Thyroid gland (tissue), 4 donors: ENCODE data around the gene RPS6KA4. TPM values are rescaled to one million over a fixed set of nuclear protein-coding genes. Genes with fewer than 3 reads are reported as not detected.

Source experiments
- DNase-seq, 2 donors: peaks; one replicate each; pipeline ENCODE4 v3.0.0-alpha.2; 2019
- H3K27ac ChIP-seq, 3 donors: fragments of 200-600 bp; sonication (generic); 1 replicate in 2 of 3; 2 replicates in 1 of 3; pipeline ENCODE4 v1.5.1; 2016 to 2019; ENCODE audit warnings: mild to moderate bottlenecking in 1 of 3, moderate library complexity in 1 of 3
- H3K27me3 ChIP-seq: fragments of 200-600 bp; sonication (generic); one replicate; pipeline ENCODE4 v1.5.1; 2019
- H3K36me3 ChIP-seq, 2 donors: fragments of 200-600 bp; sonication (generic); one replicate each; pipeline ENCODE4 v1.5.1; 2016 to 2019
- H3K4me1 ChIP-seq, 2 donors: fragments of 200-600 bp; sonication (generic); one replicate each; pipeline ENCODE4 v1.5.1; 2017 to 2019
- H3K4me3 ChIP-seq, 3 donors: fragments of 200-600 bp; sonication (generic); replicated peaks in 1 of 3; 1 replicate in 2 of 3; 2 replicates in 1 of 3; pipeline ENCODE4 v1.5.1; 2016; ENCODE audit warnings: mild to moderate bottlenecking in 1 of 3
- H3K9me3 ChIP-seq: fragments of 200-600 bp; sonication (generic); one replicate; pipeline ENCODE4 v1.5.1; 2017
- CTCF ChIP-seq, 6 experiments: fragments of 200-600 bp in 3 of 6; fragments of 450-650 bp in 3 of 6; sonication (generic) in 3 of 6; IDR thresholded peaks; one replicate each; pipeline ENCODE4 v1.5.1; 2016 to 2019; ENCODE audit warnings: antibody characterized with exemption in 6 of 6, mild to moderate bottlenecking in 2 of 6, inconsistent platforms in 1 of 6, moderate library complexity in 1 of 6
- POLR2A ChIP-seq, 2 donors: fragments of 450-650 bp; IDR thresholded peaks; one replicate each; pipeline ENCODE4 v1.6.1; 2017; ENCODE audit warnings: antibody characterized with exemption in 2 of 2, mild to moderate bottlenecking in 2 of 2, moderate library complexity in 1 of 2
- WGBS, 2 donors: methylation state at CpG; one replicate each; pipeline ENCODE4 v1.1.5; 2017; 5-methylcytosine and 5-hydroxymethylcytosine counted together
- intact Hi-C: fragments of 100-400 bp; cut with DNase I; formaldehyde crosslinking; loops from one replicate; pipeline ENCODE4 v1.15.1; 2023
- total RNA-seq, 4 donors: library from RNA; depleted of rRNA; stranded (reverse); fragments of >200 nt; gene quantifications; one replicate each; pipeline ENCODE4 v1.2.3, GENCODE V29; 2016

RPS6KA4 gene
- total RNA-seq, 4 donors from 2014 or later, result 19.2 to 44.9 (median 21.8) TPM

GRCh38 chr11:64373598-64373974, 14.6 kb downstream of the RPS6KA4 start:
- no peak for TF ChIP-seq POLR2A (IDR thresholded peaks at IDR 0.05)
- no peak for TF ChIP-seq CTCF (IDR thresholded peaks at IDR 0.05)
- 78% methylated on average over 5 of the region's 5 CpGs for WGBS, 2 donors
- intact Hi-C loops, result no loop called here
- no peak overlapping the region for H3K4me3 ChIP-seq
- H3K27me3 ChIP-seq, result no peaks in the 10 kb centered on the region
- no peaks in the 10 kb centered on the region for H3K9me3 ChIP-seq
- no peak overlapping the region for H3K27ac ChIP-seq
- H3K36me3 ChIP-seq, result peaks cover 0 to 8% of the 10 kb centered on the region in 2 donors
- DNase-seq, result no peak
- H3K4me1 ChIP-seq, result no peaks in the 10 kb centered on the region

GRCh38 chr11:64376071-64376470, 17.1 kb downstream of the RPS6KA4 start:
- TF ChIP-seq CTCF (IDR thresholded peaks at IDR 0.05), result no peak
- TF ChIP-seq POLR2A (IDR thresholded peaks at IDR 0.05), result no peak
- no peaks in the 10 kb centered on the region for H3K36me3 ChIP-seq
- no peaks in the 10 kb centered on the region for H3K27me3 ChIP-seq
- WGBS, 2 donors, result 95% methylated on average over 7 of the region's 7 CpGs
- no peak overlapping the region for H3K27ac ChIP-seq
- no peak for DNase-seq
- no peaks in the 10 kb centered on the region for H3K4me1 ChIP-seq
- H3K4me3 ChIP-seq, result no peak overlapping the region
- intact Hi-C loops, result no loop called here
- no peaks in the 10 kb centered on the region for H3K9me3 ChIP-seq

- Histone ChIP-seq H3K4me3 (no peak overlapping the region), H3K4me1 (no peaks in the 10 kb centered on the region), H3K36me3 (no peaks in the 10 kb centered on the region), H3K9me3 (no peaks in the 10 kb centered on the region), H3K27me3 (no peaks in the 10 kb centered on the region), H3K27ac (no peak overlapping the region)
- no peak for TF ChIP-seq POLR2A (IDR thresholded peaks at IDR 0.05)
- TF ChIP-seq CTCF (IDR thresholded peaks at IDR 0.05), result no peak
- intact Hi-C loops, result no loop called here
- 31 to 36% methylated on average over 14 of the region's 14 CpGs for WGBS, 2 donors
- DNase-seq, result peak; percentile 38 to 55
Observed at GRCh38 chr11:64378335-64378880, 19.4 kb downstream of the RPS6KA4 start.

- no peaks in the 10 kb centered on the region for H3K4me1 ChIP-seq
- no peak for TF ChIP-seq POLR2A (IDR thresholded peaks at IDR 0.05)
- TF ChIP-seq CTCF (IDR thresholded peaks at IDR 0.05), result no peak
- intact Hi-C loops, result no loop called here
- WGBS, 2 donors, result 82 to 87% methylated on average over 15 of the region's 15 CpGs
- no peaks in the 10 kb centered on the region for H3K9me3 ChIP-seq
- no peak for DNase-seq
- H3K27ac ChIP-seq, result no peak overlapping the region
- H3K36me3 ChIP-seq, result no peaks in the 10 kb centered on the region
- no peaks in the 10 kb centered on the region for H3K27me3 ChIP-seq
- H3K4me3 ChIP-seq, result no peak overlapping the region
Observed at GRCh38 chr11:64379160-64379559, 20.2 kb downstream of the RPS6KA4 start.

GRCh38 chr11:64379817-64380709, 21.1 kb downstream of the RPS6KA4 start:
- Histone ChIP-seq H3K4me3 (no peak overlapping the region), H3K27ac (no peak overlapping the region), H3K4me1 (no peaks in the 10 kb centered on the region), H3K9me3 (no peaks in the 10 kb centered on the region), H3K27me3 (no peaks in the 10 kb centered on the region), H3K36me3 (no peaks in the 10 kb centered on the region)
- WGBS, 2 donors, result 74 to 82% methylated on average over 33 to 34 of the region's 35 CpGs
- intact Hi-C loops, result no loop called here
- DNase-seq, result no peak
- TF ChIP-seq POLR2A (IDR thresholded peaks at IDR 0.05) (no peak), CTCF (IDR thresholded peaks at IDR 0.05) (no peak)
